IMR-90 (cell line): ENCODE results near the gene OTOG. TPM values are rescaled to one million over a fixed set of nuclear protein-coding genes. Genes with fewer than 3 reads are reported as not detected.

Source experiments
- ATAC-seq: fragments of 200-7000 bp; cut with Tn5 transposase; 2 replicates; pipeline ENCODE4 v1.9.1; 2020; ENCODE audit warnings: low read depth, mild to moderate bottlenecking, moderate library complexity
- BruUV-seq: library from RNA; stranded (reverse); fragments of 400-500 nt; replicated peaks from 2 replicates; lab custom pipeline; 2021; lab: Mats Ljungman, UMichigan
- CTCF ChIA-PET: fragments of 300-600 bp; formaldehyde crosslinking; extraction: SDS; loops from one replicate; lab custom pipeline; 2021; ENCODE audit warnings: antibody characterized with exemption; lab: Yijun Ruan, JAX
- POLR2A ChIA-PET: fragments of 300-600 bp; sonication (Branson Sonifier 250); formaldehyde crosslinking; loops from one replicate; lab custom pipeline; 2022; ENCODE audit warnings: antibody characterized with exemption; ENCODE audit not compliant: unreplicated experiment; lab: Charles Lee
- DNase-seq: peaks from one replicate; pipeline ENCODE4 v3.0.0; 2013
- H2AFZ ChIP-seq: replicated peaks from 2 replicates; pipeline ENCODE3; 2013; ENCODE audit warnings: low read length, mild to moderate bottlenecking; ENCODE audit not compliant: poor library complexity
- H2AK5ac ChIP-seq: 2 replicates; pipeline ENCODE4 v1.6.1; 2013; ENCODE audit warnings: low read depth, low read length, inconsistent platforms
- H2AK9ac ChIP-seq: replicated peaks from 2 replicates; pipeline ENCODE3; 2013; ENCODE audit warnings: mild to moderate bottlenecking, low read depth, low read length, moderate library complexity; ENCODE audit not compliant: poor library complexity
- H2BK120ac ChIP-seq: 2 replicates; pipeline ENCODE4 v1.6.1; 2013; ENCODE audit warnings: low read depth, low read length, inconsistent platforms
- H2BK15ac ChIP-seq: 3 replicates; pipeline ENCODE4 v1.6.1; 2013; ENCODE audit warnings: low read depth, low read length, inconsistent platforms
- H2BK20ac ChIP-seq: 2 replicates; pipeline ENCODE4 v1.6.1; 2013; ENCODE audit warnings: low read depth, mild to moderate bottlenecking, inconsistent platforms, low read length, moderate library complexity
- H2BK5ac ChIP-seq: 2 replicates; pipeline ENCODE4 v1.6.1; 2013; ENCODE audit warnings: mild to moderate bottlenecking, low read depth, low read length, inconsistent platforms; ENCODE audit not compliant: poor library complexity, severe bottlenecking
- H3K14ac ChIP-seq: replicated peaks from 2 replicates; pipeline ENCODE4 v1.6.1; 2013; ENCODE audit warnings: low read depth, low read length, inconsistent platforms
- H3K18ac ChIP-seq: 2 replicates; pipeline ENCODE4 v1.6.1; 2013; ENCODE audit warnings: low read depth, low read length, control low read depth
- H3K23ac ChIP-seq: 2 replicates; pipeline ENCODE4 v1.6.1; 2013; ENCODE audit warnings: low read depth, low read length, inconsistent platforms
- H3K27ac ChIP-seq: 2 replicates; pipeline ENCODE4 v1.5.1; 2013; ENCODE audit warnings: mild to moderate bottlenecking, control low read depth, low read length; ENCODE audit not compliant: insufficient read depth
- H3K27me3 ChIP-seq: 2 replicates; pipeline ENCODE4 v1.6.1; 2013; ENCODE audit warnings: low read length; ENCODE audit not compliant: control insufficient read depth, insufficient read depth
- H3K36me3 ChIP-seq: 2 replicates; pipeline ENCODE4 v1.6.1; 2013; ENCODE audit warnings: low read length, mixed read lengths; ENCODE audit not compliant: control insufficient read depth, insufficient read depth
- H3K4ac ChIP-seq: 2 replicates; pipeline ENCODE4 v1.6.1; 2013; ENCODE audit warnings: low read depth, low read length, inconsistent platforms
- H3K4me1 ChIP-seq: 2 replicates; pipeline ENCODE4 v1.6.1; 2013; ENCODE audit warnings: low read length, mixed read lengths; ENCODE audit not compliant: control insufficient read depth, insufficient read depth
- H3K4me2 ChIP-seq: 2 replicates; pipeline ENCODE4 v1.6.1; 2013; ENCODE audit warnings: low read depth, mild to moderate bottlenecking, control low read depth, low read length, moderate library complexity
- H3K4me3 ChIP-seq: 2 replicates; pipeline ENCODE4 v1.5.1; 2013; ENCODE audit warnings: low read depth, mild to moderate bottlenecking, control low read depth, low read length, moderate library complexity; ENCODE audit not compliant: insufficient read depth
- H3K56ac ChIP-seq: 2 replicates; pipeline ENCODE4 v1.6.1; 2013; ENCODE audit warnings: low read length, inconsistent platforms; ENCODE audit not compliant: insufficient read depth; ENCODE audit errors: extremely low read depth
- H3K79me1 ChIP-seq, 2 experiments: 2 replicates each; pipeline ENCODE4 v1.6.1; 2013; ENCODE audit warnings: low read length in 2 of 2, inconsistent platforms in 1 of 2, low read depth in 1 of 2
- H3K9ac ChIP-seq: 2 replicates; pipeline ENCODE4 v1.6.1; 2013; ENCODE audit warnings: low read depth, low read length, control low read depth
- H3K9me1 ChIP-seq: 2 replicates; pipeline ENCODE4 v1.6.1; 2013; ENCODE audit warnings: low read length, inconsistent platforms; ENCODE audit not compliant: insufficient read depth
- H3K9me3 ChIP-seq: 2 replicates; pipeline ENCODE4 v1.6.1; 2013; ENCODE audit warnings: low read length; ENCODE audit not compliant: control insufficient read depth, insufficient read depth
- H4K20me1 ChIP-seq: 2 replicates; pipeline ENCODE4 v1.6.1; 2013; ENCODE audit warnings: low read length, inconsistent platforms; ENCODE audit not compliant: insufficient read depth
- H4K5ac ChIP-seq: 2 replicates; pipeline ENCODE4 v1.6.1; 2013; ENCODE audit warnings: mild to moderate bottlenecking, low read depth, low read length, control low read depth
- H4K8ac ChIP-seq, 2 experiments: 2 replicates each; pipeline ENCODE4 v1.6.1; 2013; ENCODE audit warnings: low read depth in 2 of 2, low read length in 2 of 2, control low read depth in 1 of 2, inconsistent platforms in 1 of 2
- H4K91ac ChIP-seq: 2 replicates; pipeline ENCODE4 v1.6.1; 2013; ENCODE audit warnings: low read depth, low read length, inconsistent platforms; ENCODE audit not compliant: insufficient read depth
- CEBPB ChIP-seq: IDR thresholded peaks from 2 replicates; pipeline ENCODE4 v1.6.1; 2012; ENCODE audit warnings: low read depth, low read length, improper control_type of control experiment
- CHD1 ChIP-seq: IDR thresholded peaks from 2 replicates; pipeline ENCODE4 v1.6.1; 2012; ENCODE audit warnings: low read depth, low read length, improper control_type of control experiment
- CTCF ChIP-seq: conservative IDR thresholded peaks from 2 replicates; pipeline ENCODE4 v1.5.1; 2012; ENCODE audit warnings: mild to moderate bottlenecking, low read depth, low read length, improper control_type of control experiment
- ELK1 ChIP-seq: fragments of 150-350 bp; IDR thresholded peaks from 2 replicates; pipeline ENCODE4 v1.6.1; 2016; ENCODE audit warnings: low read depth, mild to moderate bottlenecking, low read length, moderate library complexity, borderline replicate concordance
- FOS ChIP-seq: fragments of 150-350 bp; IDR thresholded peaks from 2 replicates; pipeline ENCODE4 v1.6.1; 2016; ENCODE audit warnings: low read depth, low read length
- MAFK ChIP-seq: IDR thresholded peaks from 2 replicates; pipeline ENCODE4 v1.6.1; 2012; ENCODE audit warnings: low read depth, low read length, improper control_type of control experiment
- MAZ ChIP-seq: IDR thresholded peaks from 2 replicates; pipeline ENCODE4 v1.6.1; 2012; ENCODE audit warnings: low read depth, mild to moderate bottlenecking, low read length, improper control_type of control experiment, moderate library complexity, borderline replicate concordance
- MXI1 ChIP-seq: IDR thresholded peaks from 2 replicates; pipeline ENCODE4 v1.6.1; 2012; ENCODE audit warnings: low read depth, mild to moderate bottlenecking, low read length, moderate library complexity, borderline replicate concordance
- NFE2L2 ChIP-seq: fragments of 150-350 bp; IDR thresholded peaks from 2 replicates; pipeline ENCODE4 v1.6.1; 2016; ENCODE audit warnings: low read depth, mild to moderate bottlenecking, low read length
- POLR2A ChIP-seq: IDR thresholded peaks from 2 replicates; pipeline ENCODE4 v1.6.1; 2012; ENCODE audit warnings: mild to moderate bottlenecking, low read depth, low read length
- RAD21 ChIP-seq: IDR thresholded peaks from 2 replicates; pipeline ENCODE4 v1.6.1; 2012; ENCODE audit warnings: low read length, improper control_type of control experiment
- RCOR1 ChIP-seq: IDR thresholded peaks from 2 replicates; pipeline ENCODE4 v1.6.1; 2012; ENCODE audit warnings: mild to moderate bottlenecking, low read length, improper control_type of control experiment; ENCODE audit not compliant: insufficient replicate concordance
- RFX5 ChIP-seq: IDR thresholded peaks from 2 replicates; pipeline ENCODE4 v1.8.0; 2012; ENCODE audit warnings: low read depth, mild to moderate bottlenecking, low read length, moderate library complexity
- SMC3 ChIP-seq: fragments of 150-350 bp; IDR thresholded peaks from 2 replicates; pipeline ENCODE4 v1.6.1; 2016; ENCODE audit warnings: low read depth, mild to moderate bottlenecking, antibody characterized with exemption, low read length, moderate library complexity
- WGBS, 2 experiments: methylation state at CpG; one replicate each; pipeline versions ENCODE4 v1.1.5 to v1.1.7; 2013; ENCODE audit warnings: missing lambda C conversion rate in 2 of 2; ENCODE audit not compliant: insufficient read length in 1 of 2; ENCODE audit errors: extremely low coverage in 2 of 2; 5-methylcytosine and 5-hydroxymethylcytosine counted together
- dilution Hi-C: fragments of 300-500 bp; cut with HindIII; formaldehyde crosslinking; loops from one replicate; pipeline ENCODE4 v1.14.3; 2018; ENCODE audit warnings: low sequenced_read_pairs; ENCODE audit not compliant: unreplicated experiment
- in situ Hi-C: fragments of 300-500 bp; cut with MboI; formaldehyde crosslinking; loops from 3 replicates; pipeline ENCODE4 v1.14.3; 2019; ENCODE audit warnings: low sequenced_read_pairs, inconsistent platforms, mixed read lengths
- intact Hi-C: fragments of 100-400 bp; cut with micrococcal nuclease; formaldehyde crosslinking; loops from 2 replicates; pipeline ENCODE4 v1.10.0; 2022
- polyA plus RNA-seq, 3 experiments: library from polyadenylated mRNA; depleted of rRNA; stranded (reverse); fragments of >200 nt; gene quantifications; 2 replicates each; pipeline ENCODE4 v1.2.3, GENCODE V29; 2012; ENCODE audit warnings: low replicate concordance in 1 of 3
- total RNA-seq: library from RNA; depleted of rRNA; stranded (reverse); fragments of >200 nt; gene quantifications from 2 replicates; pipeline ENCODE4 v1.2.3, GENCODE V29; 2012
- TF ChIP-seq, protein P1 (sequence below): fragments of 150-350 bp; IDR thresholded peaks from 2 replicates; pipeline ENCODE4 v1.6.1; 2017; ENCODE audit warnings: mild to moderate bottlenecking, antibody characterized with exemption, low read length, low read depth

The OTOG gene
- total and polyA plus RNA-seq, 2 of the 4 experiments (the other 2 are of a cell fraction) = not detected

DNA sequence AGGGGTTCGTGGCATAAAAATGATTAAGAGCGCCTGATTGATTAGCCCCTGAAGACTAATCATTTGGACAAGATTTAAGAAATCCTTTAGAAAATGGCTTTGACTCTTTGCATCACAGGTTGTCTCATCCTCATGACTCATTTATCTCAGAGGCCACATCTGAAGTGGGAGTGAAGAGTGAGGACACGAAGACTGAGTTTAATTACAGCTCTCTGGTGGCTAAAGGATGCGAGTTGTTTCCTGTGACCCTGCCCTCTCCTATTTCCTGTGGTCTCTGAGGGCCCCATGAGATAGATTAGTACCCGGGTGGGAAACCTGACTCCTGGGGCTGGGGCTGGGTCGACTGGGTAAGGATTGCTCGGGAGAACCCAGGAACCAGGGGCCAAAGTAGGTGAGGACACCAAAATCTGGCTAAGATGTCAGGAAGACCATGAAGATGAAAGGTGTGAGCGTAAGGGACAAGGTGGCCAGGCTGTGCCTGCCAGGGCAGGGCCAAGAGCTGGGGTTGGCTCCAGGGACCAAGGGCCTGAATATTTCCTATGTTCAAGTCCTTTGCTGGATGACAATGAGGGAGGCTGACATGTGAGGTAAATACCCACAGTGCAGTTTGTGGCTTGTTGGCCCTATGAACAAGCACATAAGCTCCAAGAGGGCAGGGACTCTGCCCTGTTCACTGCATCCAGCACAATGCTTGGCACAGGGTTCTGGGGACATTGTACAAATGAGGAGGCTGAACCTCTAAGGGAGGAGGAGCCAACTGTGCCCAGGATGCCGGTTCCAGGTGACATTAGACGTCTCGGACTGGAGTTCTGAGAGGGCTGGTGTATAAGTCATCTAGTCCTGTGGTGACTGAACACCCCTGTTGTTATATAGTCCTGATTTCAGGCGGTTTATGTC lies 3.6 kb downstream of the OTOG start:
- Histone ChIP-seq H3K56ac (no peak overlapping the region), H4K5ac (no peak overlapping the region), H2AK5ac (no peak overlapping the region), H2AK9ac (no peak overlapping the region), H3K14ac (no peak overlapping the region), H3K9me1 (no peaks in the 10 kb centered on the region), H2AFZ (peak overlapping the region; percentile 14), H3K4me1 (no peaks in the 10 kb centered on the region), H3K27ac (no peak overlapping the region), H3K27me3 (peaks cover 12% of the 10 kb centered on the region; the same call in 1 of the 2 replicates), H4K8ac (no peak overlapping the region), H3K9me3 (no peaks in the 10 kb centered on the region), H2BK20ac (no peak overlapping the region), H3K4me2 (no peak overlapping the region), H3K23ac (no peak overlapping the region), H2BK120ac (no peak overlapping the region), H2BK15ac (no peak overlapping the region), H3K36me3 (no peaks in the 10 kb centered on the region), H2BK5ac (no peak overlapping the region), H4K20me1 (no peaks in the 10 kb centered on the region), H4K91ac (no peak overlapping the region), H3K79me1 (no peaks in the 10 kb centered on the region), H3K4ac (no peak overlapping the region), H3K9ac (no peak overlapping the region), H3K18ac (no peak overlapping the region), H3K4me3 (no peak overlapping the region)
- DNase-seq = no peak
- no TSS peak for BruUV-seq
- TF ChIP-seq POLR2A = no peak
- no peak for TF ChIP-seq FOS
- TF ChIP-seq ELK1 = no peak
- TF ChIP-seq MAFK = no peak
- no peak for TF ChIP-seq CHD1
- TF ChIP-seq MXI1 = no peak
- no peak for TF ChIP-seq RAD21
- TF ChIP-seq RCOR1 = no peak
- TF ChIP-seq, protein P1, sequence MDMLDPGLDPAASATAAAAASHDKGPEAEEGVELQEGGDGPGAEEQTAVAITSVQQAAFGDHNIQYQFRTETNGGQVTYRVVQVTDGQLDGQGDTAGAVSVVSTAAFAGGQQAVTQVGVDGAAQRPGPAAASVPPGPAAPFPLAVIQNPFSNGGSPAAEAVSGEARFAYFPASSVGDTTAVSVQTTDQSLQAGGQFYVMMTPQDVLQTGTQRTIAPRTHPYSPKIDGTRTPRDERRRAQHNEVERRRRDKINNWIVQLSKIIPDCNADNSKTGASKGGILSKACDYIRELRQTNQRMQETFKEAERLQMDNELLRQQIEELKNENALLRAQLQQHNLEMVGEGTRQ = no peak
- no peak for TF ChIP-seq NFE2L2
- no peak for TF ChIP-seq CTCF
- TF ChIP-seq SMC3 = no peak
- no peak for TF ChIP-seq RFX5
- no peak for TF ChIP-seq MAZ
- no peak for TF ChIP-seq CEBPB
- ChIA-PET CTCF (no interaction called here), POLR2A (no interaction called here)
- WGBS, 2 experiments = 20% methylated on average over 4 of the region's 12 CpGs; no CpG with 5 or more reads in 1 of the 2 experiments
- intact Hi-C loops (no loop called here), in situ Hi-C loops (no loop called here), dilution Hi-C loops (no loop called here)
- no peak for ATAC-seq
